GM21737 (cell line): ENCODE measurements around the gene GLCE.

Source experiments
- ATAC-seq: cut with Tn5 transposase; IDR thresholded peaks from one replicate; pipeline ENCODE4 v1.9.1; 2021; ENCODE audit warnings: mild to moderate bottlenecking, moderate library complexity; ENCODE audit not compliant: unreplicated experiment

The GLCE gene

DNA sequence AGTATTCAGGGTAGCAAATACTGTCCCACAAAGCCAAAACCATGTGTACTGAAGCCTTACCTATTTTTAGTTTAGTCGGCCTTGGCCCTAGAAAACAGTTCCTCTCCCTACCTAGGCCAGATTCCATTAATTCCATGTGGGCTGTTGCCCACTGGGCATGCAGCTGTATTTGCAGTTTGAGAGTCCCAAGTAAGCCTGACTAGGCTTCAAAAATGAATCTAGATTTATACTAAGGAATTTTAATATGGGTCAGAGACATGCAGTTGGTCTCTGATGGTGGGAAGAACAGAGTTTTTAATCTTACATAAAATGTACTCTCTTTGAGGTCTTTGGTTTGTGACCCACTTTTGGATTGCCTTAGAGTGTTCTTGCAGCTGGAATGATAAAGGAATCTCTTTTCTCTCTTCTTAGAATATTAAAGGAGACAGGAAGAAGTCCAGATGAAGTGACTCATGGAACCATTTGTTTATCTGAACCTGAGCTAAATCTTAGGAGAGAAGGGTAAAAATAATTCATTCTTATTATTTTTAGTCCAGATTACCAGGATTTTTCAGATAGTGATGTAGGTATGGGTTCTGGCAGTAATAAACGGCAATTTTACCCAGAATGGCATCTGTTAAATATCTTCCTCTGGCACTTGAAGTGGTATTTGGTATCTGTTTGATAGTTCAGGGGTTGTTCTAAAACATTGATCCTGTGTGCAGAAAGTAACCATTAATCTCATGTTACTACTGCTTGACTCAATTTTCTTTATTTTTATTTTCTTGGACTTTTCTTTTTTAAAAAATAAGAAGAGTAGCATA, 33.8 kb downstream of the GLCE start:
- ATAC-seq = no peak

DNA sequence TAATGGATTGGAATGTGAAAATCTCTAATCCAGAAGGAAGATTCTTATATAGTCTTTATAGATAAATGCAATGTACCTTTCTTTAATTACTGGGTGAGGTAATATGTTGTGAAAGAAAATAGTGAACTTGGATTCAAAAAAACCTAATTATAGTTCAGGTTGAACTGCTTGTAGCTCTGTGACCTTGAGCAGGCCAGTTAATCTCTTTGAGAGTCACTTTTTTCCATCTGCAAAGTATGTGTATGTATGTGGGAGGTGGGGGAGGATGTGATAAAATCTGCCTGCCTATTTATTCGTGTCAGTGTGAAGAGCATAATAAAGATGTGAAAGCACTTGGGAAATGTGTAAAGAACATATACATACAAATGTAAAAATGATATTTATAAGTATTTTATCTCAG, 34.4 kb downstream of the GLCE start:
- ATAC-seq = no peak

DNA sequence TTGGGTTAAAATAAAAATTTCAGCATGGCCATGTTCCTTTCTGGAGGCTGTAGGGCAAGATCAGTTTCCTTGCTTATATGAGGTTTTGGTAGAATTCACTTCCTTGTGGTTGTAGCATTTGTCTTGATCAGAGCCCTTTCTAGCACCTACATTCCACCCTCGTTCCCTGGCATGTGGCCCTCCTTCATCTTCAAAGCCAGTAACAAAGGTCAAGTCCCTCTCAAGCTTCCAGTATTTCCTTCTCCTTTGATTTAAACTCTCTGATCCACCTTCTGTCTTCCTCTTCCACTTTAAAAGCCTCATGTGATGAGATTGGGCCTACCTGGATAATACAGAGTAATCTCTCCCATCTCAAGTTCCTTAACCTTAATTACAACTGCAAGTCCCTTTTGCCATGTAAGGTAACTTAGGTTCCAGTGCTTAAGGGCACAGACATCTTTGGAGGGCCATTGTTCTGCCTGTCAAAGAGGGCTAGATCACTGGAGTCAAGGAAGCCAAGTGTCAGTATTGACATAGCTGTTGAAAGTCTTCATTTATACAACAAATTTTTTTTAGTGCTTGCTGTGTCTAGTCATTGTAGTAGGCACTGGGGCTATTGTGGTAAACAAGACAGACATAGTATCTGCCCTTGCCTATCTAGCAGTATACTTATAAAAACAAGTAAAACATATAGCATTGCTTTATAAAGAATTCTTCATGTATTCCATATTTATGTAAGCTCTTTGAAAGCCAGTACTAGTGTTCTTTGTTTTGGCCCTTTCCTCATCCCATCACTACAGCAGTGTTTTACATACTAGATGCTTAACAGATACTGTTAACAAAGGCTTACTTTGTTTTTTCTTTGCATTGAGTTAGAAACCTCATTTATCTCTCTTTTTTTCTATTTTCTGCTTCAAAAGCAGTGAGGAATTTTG, 40.7 kb downstream of the GLCE start:
- no peak for ATAC-seq

DNA sequence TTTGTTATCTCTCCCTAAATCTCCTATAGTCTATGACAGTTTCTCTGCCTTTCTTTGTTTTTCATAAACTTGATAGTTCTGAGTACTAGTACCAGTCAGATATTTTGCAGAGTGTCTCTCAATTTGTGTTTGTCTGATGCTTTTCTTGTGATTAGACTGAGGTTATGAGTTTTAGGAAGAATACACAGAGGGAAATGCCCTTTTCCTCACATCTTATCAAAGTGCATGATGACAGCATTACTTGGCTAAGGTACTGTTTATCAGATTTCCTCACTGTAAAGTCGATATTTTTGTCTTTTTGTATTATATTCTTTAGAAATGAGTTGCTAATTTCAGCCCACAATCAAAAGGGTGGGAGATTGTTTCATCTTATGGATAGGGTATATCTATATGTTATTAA, 45.6 kb downstream of the GLCE start:
- ATAC-seq = no peak

DNA sequence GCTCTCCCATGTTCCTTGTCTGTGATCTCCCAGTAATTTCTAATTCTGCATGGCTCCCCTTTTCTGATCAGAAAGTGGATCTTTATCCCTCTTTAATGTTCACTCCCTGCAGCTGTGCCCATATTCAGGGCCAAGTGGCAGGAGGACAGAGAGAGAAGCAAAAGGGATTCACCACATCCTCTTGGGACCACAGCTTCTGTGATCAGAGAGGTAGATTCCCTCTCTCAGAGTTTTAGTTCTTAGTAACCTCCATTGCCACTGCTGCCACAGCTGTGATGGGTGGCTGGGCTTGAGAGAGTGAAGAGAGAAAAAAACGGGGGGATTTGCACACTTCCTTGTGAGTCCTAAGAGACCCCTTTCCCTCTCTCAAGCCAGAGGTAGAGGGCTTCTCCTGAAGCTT, 49.2 kb downstream of the GLCE start:
- ATAC-seq = no peak

DNA sequence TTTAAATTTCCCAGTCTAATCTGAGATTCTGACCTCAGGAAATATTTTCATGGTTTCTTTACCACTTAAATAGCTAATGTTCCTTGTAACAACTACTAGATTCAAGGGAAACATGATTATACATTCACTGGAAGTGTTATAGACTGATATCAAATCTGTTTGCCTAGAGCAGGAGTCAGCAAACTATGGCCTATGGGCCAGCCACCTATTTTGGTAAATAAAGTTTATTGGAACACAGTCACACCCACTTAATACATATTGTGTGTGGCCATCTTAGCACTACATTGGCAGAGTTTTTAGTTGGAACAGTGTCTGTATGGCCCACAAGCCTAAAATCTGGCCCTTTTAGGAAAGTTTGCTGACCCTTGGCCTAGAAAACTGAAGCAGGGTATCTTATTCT, 50.1 kb downstream of the GLCE start:
- ATAC-seq = no peak

DNA sequence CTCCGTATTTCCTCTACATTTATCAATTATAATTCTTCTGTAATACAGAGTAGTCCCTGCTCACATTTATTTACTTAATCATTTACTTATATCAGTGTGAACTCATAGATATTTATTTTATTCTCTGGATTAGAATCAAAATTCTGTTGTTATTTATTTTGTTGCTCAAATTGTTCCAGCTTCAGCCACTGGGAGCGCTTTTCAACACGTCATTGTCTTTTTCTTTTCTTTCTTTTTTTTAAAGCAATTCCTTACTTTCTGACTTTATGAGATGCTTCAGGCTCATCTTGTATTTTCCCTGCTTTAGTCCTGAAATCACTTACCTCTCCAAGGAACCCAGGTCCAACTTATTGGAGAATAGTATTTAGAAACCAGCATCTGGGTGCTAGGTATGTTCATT, 53.4 kb downstream of the GLCE start:
- ATAC-seq = no peak

DNA sequence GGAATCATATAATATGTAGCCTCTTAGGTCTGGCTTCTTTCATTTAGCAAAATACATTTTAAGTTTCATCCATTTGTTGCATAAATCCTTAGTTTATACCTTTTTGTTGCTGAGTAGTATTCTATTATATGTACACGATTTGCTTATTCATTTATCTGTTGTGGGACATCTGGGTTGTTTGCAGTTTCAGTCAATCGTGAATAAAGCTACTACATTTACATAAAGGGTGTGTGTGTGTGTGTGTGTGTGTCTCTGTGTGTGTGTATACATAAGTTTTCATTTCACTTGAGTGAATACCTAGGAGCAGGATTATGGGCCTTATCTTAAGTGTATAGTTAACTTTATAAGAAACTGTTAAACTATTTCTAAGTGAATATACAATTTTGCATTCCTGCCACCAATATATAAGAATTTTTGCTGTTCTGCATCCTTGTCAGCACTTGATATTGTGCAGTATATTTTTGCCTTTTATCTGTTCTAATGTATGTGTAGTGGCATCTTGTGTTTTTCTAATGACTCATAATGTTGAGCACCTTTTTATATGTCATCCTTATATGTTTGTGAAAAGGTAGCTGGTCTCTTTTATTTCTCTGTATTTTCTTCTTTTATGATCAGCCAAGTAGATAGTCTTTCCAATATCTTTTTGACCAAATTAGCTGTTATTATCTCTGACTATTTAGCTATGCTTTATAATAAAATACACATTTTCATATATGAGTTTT, 55.0 kb downstream of the GLCE start:
- no peak for ATAC-seq

DNA sequence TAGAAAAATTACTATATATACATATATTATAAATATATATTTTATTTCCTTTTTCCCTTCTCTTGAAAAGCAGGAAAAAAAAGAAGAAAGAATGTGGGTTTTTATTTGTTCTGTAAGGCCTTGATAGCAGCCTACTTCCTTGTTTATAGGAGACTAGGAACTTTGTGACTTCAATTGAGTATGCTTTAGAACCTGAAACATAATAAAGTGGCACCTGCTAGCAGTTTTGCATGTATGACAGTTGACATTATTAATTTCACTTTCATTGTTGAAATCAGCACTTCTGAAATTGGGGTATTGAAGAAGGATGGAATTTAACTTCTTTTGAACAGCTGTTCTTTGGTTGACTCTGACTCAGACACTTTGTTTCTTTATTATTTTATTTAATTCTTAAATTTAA, 56.9 kb downstream of the GLCE start:
- ATAC-seq = no peak

DNA sequence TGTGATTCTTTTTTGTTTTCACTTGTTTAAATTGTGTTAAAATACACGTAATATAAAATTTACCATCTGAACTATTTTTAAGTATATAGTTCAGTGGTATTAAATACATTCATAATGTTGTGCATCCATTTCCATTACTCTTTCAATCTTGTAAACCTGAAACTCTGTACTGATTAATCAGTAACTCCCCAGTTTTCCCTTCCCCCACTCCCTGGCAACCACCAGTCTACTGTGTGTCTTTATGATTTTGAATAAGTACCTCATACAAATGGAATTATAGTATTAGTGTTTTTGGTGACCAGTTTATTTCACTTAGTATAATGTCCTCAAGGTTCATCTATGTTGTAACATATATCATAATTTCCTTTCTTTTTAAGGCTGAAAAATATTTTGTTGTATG, 59.3 kb downstream of the GLCE start:
- ATAC-seq = no peak

DNA sequence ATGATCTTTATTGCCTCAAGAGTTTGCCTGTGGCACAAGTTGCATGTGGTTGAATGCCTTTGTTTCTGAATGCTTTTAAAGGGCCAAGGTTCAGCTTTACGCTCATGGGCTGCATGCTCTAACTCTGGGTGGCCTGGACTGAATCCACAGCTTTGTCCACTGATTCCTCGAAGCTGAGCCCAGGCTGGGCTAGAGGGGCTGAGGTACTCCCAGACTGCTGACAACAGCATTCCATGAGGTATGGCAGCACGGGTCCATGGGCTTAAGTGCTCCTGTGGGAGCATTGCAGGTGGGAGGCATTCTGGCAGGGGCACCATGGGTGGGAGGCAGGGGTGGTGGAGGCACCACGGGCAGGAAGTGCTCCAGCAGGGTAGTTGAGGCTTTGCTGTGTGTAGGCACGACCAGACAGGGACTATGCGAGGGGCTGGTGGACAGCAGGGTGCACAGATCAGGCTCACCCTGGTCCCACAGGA, 61.6 kb downstream of the GLCE start:
- ATAC-seq = no peak

DNA sequence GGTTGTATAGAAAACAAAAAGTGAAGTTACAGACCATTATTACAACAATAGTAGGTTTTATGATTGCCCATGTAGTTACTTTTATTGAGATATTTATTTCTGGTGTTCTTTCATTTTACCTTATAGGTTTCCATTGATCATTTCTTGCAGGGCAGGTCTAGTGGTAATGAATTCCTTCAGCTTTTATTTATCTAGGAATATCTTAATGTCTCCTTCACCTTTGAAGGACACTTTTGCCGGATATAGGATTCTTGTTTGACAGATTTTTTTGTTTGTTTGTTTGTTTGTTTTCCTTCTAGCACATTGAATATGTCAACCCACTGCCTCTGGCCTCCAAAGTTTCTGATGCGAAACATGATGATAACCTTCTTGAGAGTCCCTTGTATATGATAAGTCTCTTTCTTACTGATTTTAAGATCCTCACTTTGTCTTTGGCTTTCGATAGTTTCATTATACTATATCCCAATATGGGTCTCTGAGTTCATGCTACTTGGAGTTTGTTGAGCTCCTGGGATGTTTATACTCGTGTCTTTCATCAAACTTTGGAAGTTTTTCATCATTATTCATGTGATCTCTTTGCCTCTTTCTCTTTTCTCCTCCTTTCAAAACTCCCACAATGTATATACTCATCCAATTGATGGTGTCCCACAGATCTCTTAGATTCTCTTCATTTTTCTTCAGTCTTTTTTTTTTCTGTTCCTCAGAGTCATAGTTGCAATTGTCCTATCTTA, 62.8 kb downstream of the GLCE start:
- no peak for ATAC-seq

DNA sequence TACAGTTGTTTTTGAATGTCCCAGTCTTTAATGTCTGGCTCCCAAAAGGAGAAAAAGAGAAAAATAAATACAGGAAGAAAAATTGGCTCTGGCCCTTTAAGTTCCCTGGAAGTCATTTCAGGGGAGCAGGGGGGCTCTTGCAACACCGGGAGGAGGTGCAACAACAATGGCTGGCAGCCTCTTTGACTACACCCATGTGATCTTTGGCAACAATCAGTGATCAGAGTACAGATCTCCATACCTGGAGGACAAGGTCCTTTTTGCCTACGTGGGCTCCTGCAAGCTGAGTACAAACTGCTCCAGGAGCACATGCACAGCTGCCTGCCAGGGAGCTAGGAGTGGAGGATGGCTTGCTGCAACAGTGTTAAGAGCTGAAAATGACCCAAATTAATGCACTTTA, 63.9 kb downstream of the GLCE start:
- no peak for ATAC-seq

DNA sequence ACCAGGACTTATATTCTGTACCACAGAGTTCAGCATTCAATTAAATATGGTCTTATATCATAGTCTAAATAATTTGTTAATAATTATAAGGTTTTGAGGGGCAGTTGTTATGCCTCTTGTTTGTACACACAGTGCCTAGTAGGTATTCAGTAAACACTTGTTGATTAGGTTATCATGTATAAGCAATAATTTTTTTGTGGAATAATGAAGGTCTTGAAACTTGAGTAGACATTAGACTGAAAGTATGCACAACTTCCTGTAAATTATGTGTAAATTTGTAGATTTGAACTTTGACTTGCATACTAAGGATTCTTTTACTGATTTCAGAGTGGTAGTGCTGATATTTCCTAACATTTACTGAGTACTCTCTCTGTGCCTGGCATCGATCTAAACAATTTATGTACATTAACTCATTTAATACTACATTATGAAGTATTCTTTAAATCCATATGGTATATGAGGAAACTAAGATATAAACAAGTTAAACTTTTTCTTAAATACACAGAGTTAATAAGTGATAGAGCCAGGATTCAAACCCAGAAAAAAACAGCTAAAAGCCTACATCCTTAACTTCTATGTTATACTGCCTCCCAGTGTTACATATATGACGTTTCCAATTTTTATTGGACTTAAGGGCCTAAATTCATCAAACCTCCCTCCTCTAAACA, 65.1 kb downstream of the GLCE start:
- ATAC-seq = no peak

DNA sequence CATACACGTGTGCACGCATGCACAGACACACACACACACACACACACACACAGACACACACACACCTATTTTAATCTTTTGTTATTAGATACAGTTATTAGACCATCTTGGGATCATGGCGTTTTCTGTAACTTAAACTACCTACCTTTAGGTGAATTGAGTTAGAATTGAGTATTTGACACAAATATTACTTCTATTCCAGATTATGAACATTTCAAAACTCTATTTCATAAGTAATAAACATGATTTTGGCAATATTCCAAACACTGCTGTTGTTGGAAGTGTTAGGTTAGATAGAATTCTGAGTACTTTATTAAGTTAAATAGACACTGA, 65.6 kb downstream of the GLCE start:
- ATAC-seq = no peak

DNA sequence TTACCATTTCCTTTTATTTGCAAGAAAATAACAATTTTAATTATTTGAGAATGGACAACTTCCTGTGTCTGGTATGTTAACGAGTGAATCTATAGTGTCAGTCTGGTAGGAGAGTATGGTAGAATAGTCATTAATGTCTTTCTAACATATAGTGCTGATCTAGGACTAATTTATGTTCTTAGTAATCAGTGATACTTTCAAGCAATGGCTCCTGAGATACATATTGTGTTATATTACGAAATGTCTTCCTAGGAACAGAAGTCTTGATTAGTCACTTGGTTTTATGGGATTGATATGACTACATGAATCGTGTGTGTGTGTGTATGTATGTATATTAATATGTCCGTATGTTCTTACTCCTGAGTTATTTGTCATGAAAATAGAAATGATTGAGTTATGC, 71.7 kb downstream of the GLCE start:
- ATAC-seq = no peak

DNA sequence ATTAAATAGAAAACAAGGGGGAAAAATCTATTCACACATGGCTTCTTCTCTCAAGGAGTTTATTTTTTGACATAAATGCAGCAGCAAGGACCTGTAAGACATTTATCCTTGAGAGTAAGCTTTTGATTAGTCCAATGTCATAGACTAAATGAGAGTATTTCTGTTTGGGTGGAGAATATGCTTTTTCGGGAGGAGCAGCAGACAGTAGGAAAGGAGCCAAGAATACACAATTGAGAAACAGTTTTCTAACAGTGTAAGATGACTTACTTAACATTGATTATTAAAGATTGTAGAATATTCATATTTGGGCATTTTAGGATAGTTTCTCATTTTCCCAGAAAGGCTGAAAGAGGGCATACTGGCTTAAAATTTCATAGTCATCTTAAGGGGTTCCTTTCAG, 72.3 kb downstream of the GLCE start:
- ATAC-seq = no peak

DNA sequence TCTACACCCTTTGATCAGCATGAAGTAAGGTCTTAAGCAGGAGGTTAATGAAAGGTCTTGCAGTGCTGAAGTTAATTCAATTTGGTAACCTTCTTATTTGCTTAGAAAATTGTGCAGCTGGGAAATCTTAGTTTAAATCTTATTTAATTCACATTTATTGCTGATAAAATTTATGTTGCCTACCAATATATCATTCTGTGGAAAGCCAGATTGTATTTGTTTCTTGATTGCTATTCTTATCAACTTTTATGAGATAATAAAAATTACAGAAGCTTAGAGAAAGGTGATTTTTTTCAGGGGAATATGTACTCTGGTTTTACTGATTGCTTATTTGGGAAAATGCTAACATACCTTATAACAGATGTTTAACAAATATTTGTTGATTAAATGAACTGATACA, 74.2 kb downstream of the GLCE start:
- ATAC-seq = no peak

DNA sequence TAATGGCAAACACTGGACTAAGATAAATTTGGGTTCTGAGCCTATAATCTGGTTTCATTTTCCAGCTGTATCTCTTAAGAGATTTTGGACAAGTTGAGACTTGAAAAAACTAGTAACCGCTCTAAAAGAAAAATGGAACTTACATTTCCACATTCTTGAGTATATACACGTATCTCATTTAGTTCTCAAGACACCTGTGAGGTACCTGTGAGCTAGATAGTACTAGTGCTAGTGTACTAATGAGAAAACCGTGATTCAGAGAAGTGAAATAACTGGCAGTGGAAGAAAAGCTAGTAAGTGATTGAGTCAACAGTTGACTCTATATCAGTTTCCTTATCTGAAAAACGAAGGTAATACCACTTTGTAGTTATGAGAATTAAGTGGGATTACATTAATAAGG, 76.1 kb downstream of the GLCE start:
- no peak for ATAC-seq

DNA sequence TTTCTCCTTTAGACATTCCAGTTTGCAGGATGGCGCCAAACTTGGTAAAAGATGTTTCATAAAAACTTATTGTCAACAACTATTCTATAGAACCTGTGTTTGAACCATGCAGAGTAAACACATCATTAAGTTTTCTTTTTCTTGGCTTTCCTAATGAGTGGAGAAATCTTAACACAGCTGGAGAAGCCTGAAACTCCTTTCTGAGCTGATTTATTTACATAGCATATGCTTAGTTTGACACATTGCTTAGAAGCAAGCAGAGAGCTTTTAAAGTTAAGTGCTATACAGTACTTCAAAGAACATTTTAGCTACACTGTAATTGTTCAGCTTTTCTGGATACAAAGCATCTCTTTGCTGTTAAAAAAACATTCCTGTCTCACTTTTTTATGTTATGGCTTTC, 77.3 kb downstream of the GLCE start:
- no peak for ATAC-seq
